NCI-H2227 (cell line): ENCODE results near the gene CXCL3.

Experiments
- DNase-seq: peaks from one replicate; lab custom pipeline; 2025; ENCODE audit not compliant: unreplicated experiment; lab: John Stamatoyannopoulos, UW

The CXCL3 gene

DNA sequence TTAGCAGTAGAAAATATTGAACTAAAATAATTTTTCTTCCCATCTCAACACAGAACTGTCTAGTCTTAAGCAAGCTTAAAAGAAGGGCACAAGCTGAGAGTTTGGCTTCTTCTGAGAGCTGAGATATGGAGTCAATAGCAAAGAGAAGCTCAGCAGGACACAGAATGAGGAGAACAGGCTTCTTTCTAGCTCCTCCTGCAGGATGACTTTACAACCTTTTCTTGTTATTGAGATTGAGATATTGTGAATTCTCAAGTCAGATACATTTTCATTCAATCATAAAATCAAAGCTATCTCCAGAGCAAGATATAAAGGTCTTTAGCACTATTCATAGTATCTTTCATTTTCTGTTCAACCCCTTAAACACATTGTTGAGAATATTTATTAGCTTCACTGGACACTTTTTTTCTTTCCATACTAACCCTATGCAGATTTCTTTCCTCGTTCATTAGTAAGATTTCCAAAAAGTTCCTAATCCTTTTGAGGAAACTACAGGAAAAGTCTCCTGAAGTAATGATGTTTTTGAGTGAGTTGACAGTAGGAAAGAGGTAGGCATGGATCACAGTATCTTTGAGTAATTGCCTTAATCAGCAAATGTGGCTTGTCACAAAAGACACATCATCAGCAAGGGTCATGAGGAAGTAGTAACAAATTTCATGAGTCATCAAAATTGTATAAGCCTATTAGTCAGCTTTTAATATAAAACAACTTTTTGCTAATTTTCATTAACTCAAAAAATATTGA lies 17.8 kb upstream of the CXCL3 start:
- DNase-seq, result no peak

DNA sequence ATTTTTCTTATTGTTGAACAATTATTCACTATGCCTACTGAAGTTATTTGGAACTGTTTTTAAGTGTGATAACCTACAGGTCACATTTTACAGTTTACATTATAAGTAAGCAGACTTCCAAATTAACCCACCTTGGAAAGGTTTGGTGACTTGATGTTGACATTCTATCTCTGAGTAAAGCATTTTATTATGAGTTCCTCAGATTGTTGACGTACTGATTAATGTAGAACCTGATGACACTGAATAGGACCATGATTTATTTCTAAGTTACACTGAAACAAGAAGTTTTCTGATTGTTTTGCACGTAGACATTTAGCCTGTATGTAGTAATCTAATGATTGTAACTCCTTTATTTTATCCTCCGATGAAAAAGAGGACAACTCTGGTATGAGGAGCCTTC lies 17.0 kb upstream of the CXCL3 start:
- no peak for DNase-seq

- DNase-seq, result no peak
Measured at GRCh38 chr4:74055096-74055495, 16.6 kb upstream of the CXCL3 start.

- no peak for DNase-seq
Measured at GRCh38 chr4:74054483-74055047, 16.1 kb upstream of the CXCL3 start.

DNA sequence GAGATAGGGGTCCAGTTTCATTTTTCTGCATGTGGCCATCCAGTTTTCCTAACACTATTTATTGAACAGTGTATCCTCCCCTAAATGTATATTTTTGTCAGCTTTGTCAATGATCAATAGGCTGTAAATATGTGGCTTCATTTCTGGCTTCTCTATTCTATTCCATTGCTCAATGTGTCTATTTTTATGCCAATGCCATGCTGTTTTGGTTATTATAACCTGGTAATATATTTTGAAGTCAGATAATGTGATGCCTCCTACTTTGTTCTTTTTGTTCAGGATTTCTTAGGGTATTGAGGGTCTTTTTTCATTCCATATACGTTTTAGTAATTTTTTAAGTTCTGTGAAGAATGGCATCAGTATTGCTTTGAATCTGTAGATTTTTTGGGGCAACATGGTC lies 8.7 kb upstream of the CXCL3 start:
- DNase-seq, result no peak

GRCh38 chr4:74045772-74046171 lies 7.3 kb upstream of the CXCL3 start:
- no peak for DNase-seq

GRCh38 chr4:74045247-74045646 lies 6.8 kb upstream of the CXCL3 start:
- DNase-seq, result no peak

- DNase-seq, result no peak
Measured at GRCh38 chr4:74044677-74045076, 6.2 kb upstream of the CXCL3 start.

- DNase-seq, result no peak
Measured at GRCh38 chr4:74042681-74043080, 4.2 kb upstream of the CXCL3 start.

GRCh38 chr4:74041418-74041817 lies 2.9 kb upstream of the CXCL3 start:
- no peak for DNase-seq

DNA sequence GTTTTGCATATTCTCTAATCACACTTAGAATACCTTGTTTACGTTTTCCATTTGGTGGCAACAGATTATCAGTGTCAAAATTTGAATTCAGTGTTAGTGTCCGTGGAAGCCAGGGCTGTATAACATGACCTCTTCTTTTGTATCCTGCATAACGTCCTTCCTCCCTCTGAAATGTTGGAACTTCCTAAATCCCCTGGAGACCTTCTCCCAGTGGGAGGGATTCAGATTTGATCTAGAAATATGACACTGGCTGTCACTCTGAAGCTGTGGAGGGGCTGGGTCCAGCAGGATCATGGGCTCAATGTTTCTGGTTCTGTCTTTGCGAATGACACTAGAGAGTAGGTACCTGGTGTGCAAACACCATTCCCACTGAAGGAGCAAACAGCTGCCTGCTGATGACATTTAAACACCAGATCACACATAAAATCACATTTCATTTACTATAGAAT lies 850 bp upstream of the CXCL3 start:
- no peak for DNase-seq

DNA sequence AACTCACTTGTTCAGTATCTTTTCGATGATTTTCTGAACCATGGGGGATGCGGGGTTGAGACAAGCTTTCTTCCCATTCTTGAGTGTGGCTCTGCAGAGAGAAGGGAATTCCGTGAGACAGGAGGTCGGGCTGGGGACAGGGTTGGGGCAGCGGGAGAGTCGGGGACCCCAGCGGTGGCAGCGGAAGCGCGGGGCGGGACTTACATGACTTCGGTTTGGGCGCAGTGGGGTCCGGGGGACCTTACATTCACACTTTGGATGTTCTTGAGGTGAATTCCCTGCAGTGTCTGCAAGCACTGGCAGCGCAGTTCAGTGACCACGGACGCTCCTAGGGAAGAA lies 434 bp downstream of the CXCL3 start:
- DNase-seq, result no peak

DNA sequence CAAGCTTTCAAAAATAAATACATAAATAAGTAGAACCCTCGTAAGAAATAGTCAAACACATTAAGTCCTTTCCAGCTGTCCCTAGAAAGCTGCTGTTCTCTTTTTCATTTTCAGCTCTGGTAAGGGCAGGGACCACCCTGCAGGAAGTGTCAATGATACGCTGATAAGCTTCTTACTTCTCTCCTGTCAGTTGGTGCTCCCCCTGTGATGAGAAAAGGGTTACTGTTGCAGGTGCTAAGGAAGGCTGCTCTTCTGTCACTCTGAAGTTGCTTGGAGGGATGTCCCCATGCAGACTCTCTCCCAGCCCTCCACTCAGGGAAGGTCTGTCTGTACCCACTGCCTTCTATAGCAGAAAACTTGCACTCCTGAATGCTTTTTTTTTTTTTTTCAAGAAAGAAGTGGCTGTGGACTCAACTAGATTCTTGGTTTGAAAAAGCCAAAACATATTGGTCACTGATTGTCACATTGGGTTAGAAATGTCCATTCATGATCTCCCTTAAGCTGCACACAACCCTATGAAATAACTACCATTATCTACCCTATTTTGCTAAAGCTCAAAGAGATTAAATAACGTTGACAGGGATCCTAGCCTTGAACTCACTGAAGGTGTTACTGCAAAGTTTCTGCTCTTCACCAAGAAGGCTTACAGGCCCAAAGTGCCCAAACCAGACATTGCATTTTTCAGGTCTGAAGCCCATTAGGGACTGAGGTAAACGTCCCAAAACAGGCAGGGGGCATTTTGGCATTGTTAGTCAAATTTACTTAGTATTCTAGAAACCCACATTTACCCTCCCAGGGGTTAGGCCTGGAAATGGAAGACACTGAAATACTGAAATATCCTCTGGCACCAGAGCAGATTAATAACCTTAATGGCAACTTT lies 1.2 kb downstream of the CXCL3 start:
- no peak for DNase-seq

DNA sequence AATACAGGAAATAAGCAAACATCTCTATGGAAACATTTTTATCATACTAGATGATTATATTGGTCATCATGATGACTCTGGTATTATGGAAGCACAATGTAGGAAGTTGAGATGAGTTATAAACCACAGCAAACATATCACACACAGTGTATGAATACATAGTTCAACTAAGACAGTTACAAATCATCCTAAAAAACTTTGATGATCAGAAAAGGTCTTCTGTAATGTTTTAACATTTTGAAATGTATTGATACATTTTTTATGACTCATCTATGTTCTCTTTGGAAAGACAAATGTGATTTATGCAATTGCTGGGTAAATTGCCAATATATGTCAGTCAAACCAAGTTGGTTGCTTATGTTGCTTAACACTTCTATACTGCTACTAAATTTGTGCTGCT lies 4.8 kb downstream of the CXCL3 start:
- DNase-seq, result no peak

DNA sequence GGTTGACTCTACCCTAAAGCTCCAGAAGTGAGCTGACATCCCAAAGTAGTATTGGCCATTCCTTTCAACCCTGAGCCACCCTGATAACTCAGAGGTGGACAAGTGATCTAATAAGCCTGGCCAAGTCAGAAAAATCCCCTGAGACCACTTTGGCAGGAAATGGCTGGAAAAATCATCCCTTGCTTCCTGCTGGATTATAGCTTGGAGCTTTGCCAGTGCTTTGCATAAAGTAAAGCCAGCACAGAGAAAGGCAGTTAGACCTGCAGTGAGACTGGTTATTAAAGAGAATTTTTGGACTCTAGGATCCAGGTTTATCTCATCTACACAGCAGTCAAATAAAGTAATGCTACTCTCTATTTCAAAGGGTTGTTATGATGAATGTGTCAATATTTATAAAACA lies 6.4 kb downstream of the CXCL3 start:
- no peak for DNase-seq

DNA sequence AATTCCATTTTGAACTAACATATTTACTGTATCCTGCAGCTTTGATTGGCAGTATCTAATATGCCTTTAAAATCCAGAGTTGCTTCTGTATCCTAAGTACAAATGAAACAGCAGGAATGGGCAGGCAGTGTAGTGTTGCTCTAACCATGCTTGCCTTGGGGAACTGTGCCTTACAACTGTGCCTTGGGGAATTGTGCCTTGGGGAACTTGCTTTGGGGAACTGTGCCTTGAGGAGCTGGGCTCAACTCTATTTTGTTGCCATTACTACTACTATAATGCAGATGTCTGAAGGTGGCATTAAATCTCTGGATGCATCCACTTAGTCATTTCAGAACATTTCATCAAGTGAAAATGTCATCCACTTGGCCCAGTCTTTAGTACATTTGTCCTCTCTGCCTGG lies 6.9 kb downstream of the CXCL3 start:
- no peak for DNase-seq

- no peak for DNase-seq
Measured at GRCh38 chr4:74030285-74030684, 8.2 kb downstream of the CXCL3 start.

DNA sequence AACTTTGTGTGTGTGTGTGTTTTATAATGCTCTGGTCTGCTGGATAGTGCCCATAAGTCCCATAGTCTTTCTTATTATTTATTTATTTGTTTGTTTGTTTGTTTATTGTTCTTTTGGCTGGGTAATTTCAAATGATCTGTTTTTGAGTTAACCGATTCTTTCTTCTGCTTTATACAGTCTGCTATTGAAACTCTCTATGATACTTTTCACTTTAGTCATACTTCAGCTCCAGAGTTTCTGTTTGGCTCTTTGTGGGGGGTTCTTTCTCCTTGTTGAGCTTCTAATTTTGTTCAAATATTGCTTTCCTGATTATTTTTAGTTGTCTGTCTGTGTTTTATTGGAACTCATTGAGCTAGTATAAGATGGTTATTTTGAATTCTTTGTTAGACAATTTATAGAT lies 10.0 kb downstream of the CXCL3 start:
- no peak for DNase-seq

DNA sequence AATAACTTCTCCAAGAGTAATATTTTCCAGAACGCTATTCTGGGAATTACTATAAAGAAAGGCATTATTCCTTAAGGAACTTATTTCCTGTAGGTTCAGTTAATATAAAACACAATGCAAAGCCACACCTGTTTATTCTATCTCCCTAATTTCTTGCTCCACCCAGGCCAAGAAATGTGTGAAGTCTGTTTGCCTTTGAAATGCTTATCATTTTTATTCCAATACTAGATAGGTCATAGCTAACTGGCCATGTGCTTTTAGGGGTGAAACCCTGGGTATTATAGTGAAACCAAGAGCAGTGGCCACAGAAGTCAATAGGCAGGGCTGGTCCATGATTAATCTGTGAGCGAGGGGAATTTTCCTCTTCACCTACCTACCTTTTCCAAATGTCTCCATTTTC lies 14.8 kb downstream of the CXCL3 start:
- no peak for DNase-seq

DNA sequence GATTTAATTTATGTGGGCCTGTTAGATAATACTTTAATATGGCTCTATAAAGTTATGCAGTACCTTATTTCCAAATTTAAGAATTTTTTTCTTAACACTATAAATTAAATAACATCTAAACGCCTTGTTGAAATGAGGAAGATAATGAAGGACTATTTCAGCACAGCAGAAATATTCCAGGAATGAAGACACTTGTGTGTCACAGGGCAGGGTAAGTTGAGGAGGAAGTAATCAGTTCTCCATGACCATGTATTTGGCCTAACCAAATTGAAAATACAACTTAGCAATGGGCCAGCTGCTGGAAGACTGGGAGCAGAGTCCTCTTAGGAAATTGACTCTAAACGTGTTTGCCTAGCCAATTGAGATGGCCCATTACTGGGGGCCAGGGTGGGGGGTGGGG lies 16.9 kb downstream of the CXCL3 start:
- DNase-seq, result no peak

GRCh38 chr4:74018771-74019170 lies 19.7 kb downstream of the CXCL3 start:
- no peak for DNase-seq

- no peak for DNase-seq
Measured at GRCh38 chr4:74018116-74018515, 20.4 kb downstream of the CXCL3 start.
